Right atrium auricular region (tissue), 2 donors: ENCODE results near the gene P2RY6. TPM values are rescaled to one million over a fixed set of nuclear protein-coding genes. Genes with fewer than 3 reads are reported as not detected.
"Not testable (repeated sequence)": the region's sequence is repeated elsewhere in the genome, so short reads cannot be mapped to it uniquely, and the experiment has no call there.

ENCODE experiments used
- DNase-seq: peaks from one replicate; pipeline ENCODE4 v3.0.0-alpha.2; 2019; ENCODE audit warnings: low spot score
- H3K27ac ChIP-seq, 2 donors: fragments of 200-600 bp; sonication (generic); 1 replicate in 1 of 2; 2 replicates in 1 of 2; pipeline ENCODE4 v1.5.1; 2016 to 2019
- H3K27me3 ChIP-seq, 2 donors: fragments of 200-600 bp; sonication (generic); one replicate each; pipeline versions ENCODE4 v1.5.1 to v1.6.0; 2017 to 2019
- H3K36me3 ChIP-seq: fragments of 200-600 bp; sonication (generic); one replicate; pipeline ENCODE4 v1.5.1; 2016
- H3K4me1 ChIP-seq, 2 donors: fragments of 200-600 bp; sonication (generic); one replicate each; pipeline versions ENCODE4 v1.5.1 to v1.6.0; 2017 to 2019
- H3K4me3 ChIP-seq, 2 donors: fragments of 200-600 bp; sonication (generic); 1 replicate in 1 of 2; 2 replicates in 1 of 2; pipeline ENCODE4 v1.5.1; 2017 to 2019; ENCODE audit warnings: mild to moderate bottlenecking in 1 of 2, moderate library complexity in 1 of 2
- H3K9me3 ChIP-seq, 2 donors: fragments of 200-600 bp; sonication (generic); one replicate each; pipeline ENCODE4 v1.5.1; 2019
- CTCF ChIP-seq, 2 donors: fragments of 200-600 bp; sonication (generic); IDR thresholded peaks; one replicate each; pipeline ENCODE4 v1.5.1; 2019; ENCODE audit warnings: antibody characterized with exemption in 2 of 2
- total RNA-seq, 2 donors: library from RNA; depleted of rRNA; stranded (reverse); fragments of >200 nt; gene quantifications; one replicate each; pipeline ENCODE4 v1.1.0, GENCODE V29; 2016

The P2RY6 gene
- total RNA-seq, 2 donors from 2014 or later, result 0.19 to 1.9 TPM

- H3K4me1 ChIP-seq, result peaks cover 0 to 33% of the 10 kb centered on the region in 2 donors
- no peaks in the 10 kb centered on the region for H3K27me3 ChIP-seq
- H3K4me3 ChIP-seq, result peak overlapping the region; percentile 3 to 15
- TF ChIP-seq CTCF (IDR thresholded peaks at IDR 0.05), result no peak
- H3K9me3 ChIP-seq, result no peaks in the 10 kb centered on the region
- DNase-seq, result no peak
- H3K27ac ChIP-seq, result no peak overlapping the region
- H3K36me3 ChIP-seq, result no peaks in the 10 kb centered on the region
Measured at GRCh38 chr11:73272680-73273038, 521 bp downstream of the P2RY6 start.

GRCh38 chr11:73273222-73273895 is 1.2 kb downstream of the P2RY6 start:
- H3K4me1 ChIP-seq, result peaks cover 0 to 33% of the 10 kb centered on the region in 2 donors
- TF ChIP-seq CTCF (IDR thresholded peaks at IDR 0.05), result no peak
- no peaks in the 10 kb centered on the region for H3K27me3 ChIP-seq
- H3K4me3 ChIP-seq, result peak overlapping the region in 1 of 2 donors; percentile 15
- peak overlapping the region in 1 of 2 donors; percentile 45 for H3K27ac ChIP-seq
- H3K9me3 ChIP-seq, result no peaks in the 10 kb centered on the region
- no peaks in the 10 kb centered on the region for H3K36me3 ChIP-seq
- no peak for DNase-seq

- H3K9me3 ChIP-seq, DNase-seq, H3K27me3 ChIP-seq, H3K36me3 ChIP-seq, H3K27ac ChIP-seq, H3K4me3 ChIP-seq: not testable (repeated sequence)
- H3K4me1 ChIP-seq, result peaks cover 0 to 33% of the 10 kb centered on the region in 2 donors
Measured at GRCh38 chr11:73274191-73274590, 2.1 kb downstream of the P2RY6 start.

DNA sequence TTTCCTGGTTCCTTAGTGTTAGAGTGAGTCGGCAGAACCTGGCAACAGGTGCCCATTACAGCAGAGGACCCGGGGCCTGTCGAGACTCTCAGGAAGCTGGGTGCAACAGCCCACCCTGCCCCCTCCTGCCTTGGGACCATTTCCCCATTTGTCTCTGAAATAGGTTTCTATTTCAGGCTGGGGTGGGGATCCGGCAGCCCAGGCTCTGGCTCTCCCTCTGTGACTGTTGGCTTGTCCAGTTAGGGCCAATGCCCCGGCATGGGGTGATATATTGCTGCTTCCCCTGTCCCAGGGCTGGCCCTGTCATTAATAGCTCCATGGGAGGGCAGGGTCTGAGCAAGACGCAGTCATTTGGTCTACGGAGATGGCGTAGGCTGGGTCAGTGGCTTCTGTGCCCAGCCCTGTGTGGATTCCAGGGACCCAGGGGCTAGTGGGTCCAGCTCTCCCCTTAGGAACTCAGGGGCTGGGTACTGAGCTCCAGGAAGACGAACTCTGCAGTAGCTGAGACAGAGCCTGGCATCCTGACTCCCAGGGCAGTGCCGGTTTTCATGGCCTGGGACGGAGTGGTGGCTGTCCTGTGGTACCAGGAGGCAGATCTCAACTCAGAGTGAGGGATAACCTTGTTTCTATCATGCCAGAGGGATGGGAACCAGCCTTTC is 2.7 kb downstream of the P2RY6 start:
- no peak overlapping the region for H3K4me3 ChIP-seq
- peaks cover 0 to 28% of the 10 kb centered on the region in 2 donors for H3K4me1 ChIP-seq
- H3K9me3 ChIP-seq, result no peaks in the 10 kb centered on the region
- H3K27ac ChIP-seq, result no peak overlapping the region
- no peaks in the 10 kb centered on the region for H3K36me3 ChIP-seq
- no peak for DNase-seq
- TF ChIP-seq CTCF (IDR thresholded peaks at IDR 0.05), result no peak
- no peaks in the 10 kb centered on the region for H3K27me3 ChIP-seq

GRCh38 chr11:73275381-73275750 is 3.2 kb downstream of the P2RY6 start:
- H3K9me3 ChIP-seq, result no peaks in the 10 kb centered on the region
- no peaks in the 10 kb centered on the region for H3K27me3 ChIP-seq
- DNase-seq, result no peak
- H3K4me3 ChIP-seq, result no peak overlapping the region
- H3K27ac ChIP-seq, result no peak overlapping the region
- H3K36me3 ChIP-seq, result no peaks in the 10 kb centered on the region
- TF ChIP-seq CTCF (IDR thresholded peaks at IDR 0.05), result no peak
- H3K4me1 ChIP-seq, result peaks cover 0 to 23% of the 10 kb centered on the region in 2 donors

DNA sequence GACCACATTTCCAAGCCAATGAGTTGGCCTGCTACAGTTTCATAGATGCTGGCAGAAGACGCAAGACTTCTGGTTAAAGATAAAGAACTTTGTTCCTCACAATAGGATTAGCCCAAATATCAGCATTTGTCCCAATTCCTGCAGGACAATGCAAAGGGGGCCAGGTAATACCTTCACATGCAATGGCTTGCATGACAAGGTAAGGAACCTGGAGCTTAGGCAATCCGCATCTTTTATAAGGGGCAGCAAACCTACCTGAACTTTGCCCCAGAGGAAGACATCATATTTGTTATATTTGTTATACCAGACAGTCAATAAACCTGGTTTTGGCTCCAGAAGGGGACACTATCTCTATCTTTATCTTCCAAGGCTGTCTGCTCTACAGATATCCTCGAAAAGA is 5.3 kb downstream of the P2RY6 start:
- Histone ChIP-seq H3K27ac (no peak overlapping the region), H3K9me3 (no peaks in the 10 kb centered on the region), H3K4me3 (no peak overlapping the region), H3K27me3 (no peaks in the 10 kb centered on the region), H3K4me1 (peaks cover 0 to 13% of the 10 kb centered on the region in 2 donors), H3K36me3 (no peaks in the 10 kb centered on the region)
- TF ChIP-seq CTCF (IDR thresholded peaks at IDR 0.05), result no peak
- DNase-seq, result no peak
